Measurements from ENCODE around the gene HS3ST4. TPM values are rescaled to one million over a fixed set of nuclear protein-coding genes. Genes with fewer than 3 reads are reported as not detected.

The HS3ST4 gene
- total RNA-seq, 1 donor from 2014 or later: 1.2 TPM

DNA sequence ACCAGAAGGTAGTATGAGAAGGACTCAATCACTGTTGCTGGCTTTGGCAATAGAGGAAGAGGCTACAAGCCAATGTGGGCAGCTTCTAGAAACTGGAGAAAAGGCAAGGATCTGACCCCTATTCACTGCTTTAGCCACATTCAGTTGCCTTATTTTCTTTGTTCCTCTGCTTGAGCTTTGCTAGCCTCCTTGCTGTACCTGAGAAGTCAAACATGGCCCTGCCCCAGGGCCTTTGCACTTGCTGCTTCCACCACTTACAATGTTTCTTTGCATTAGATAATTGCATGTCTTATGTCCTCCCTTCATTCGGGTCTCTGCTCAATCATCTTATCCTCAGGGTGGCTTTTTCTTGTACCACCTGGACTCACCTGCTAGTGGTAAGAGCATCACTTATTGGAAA is 15.8 kb downstream of the HS3ST4 start:
- TF ChIP-seq EZH2 (IDR thresholded peaks at IDR 0.05; ENCODE audit: insufficient read depth, low read length): no peak
- TF ChIP-seq, protein P1, sequence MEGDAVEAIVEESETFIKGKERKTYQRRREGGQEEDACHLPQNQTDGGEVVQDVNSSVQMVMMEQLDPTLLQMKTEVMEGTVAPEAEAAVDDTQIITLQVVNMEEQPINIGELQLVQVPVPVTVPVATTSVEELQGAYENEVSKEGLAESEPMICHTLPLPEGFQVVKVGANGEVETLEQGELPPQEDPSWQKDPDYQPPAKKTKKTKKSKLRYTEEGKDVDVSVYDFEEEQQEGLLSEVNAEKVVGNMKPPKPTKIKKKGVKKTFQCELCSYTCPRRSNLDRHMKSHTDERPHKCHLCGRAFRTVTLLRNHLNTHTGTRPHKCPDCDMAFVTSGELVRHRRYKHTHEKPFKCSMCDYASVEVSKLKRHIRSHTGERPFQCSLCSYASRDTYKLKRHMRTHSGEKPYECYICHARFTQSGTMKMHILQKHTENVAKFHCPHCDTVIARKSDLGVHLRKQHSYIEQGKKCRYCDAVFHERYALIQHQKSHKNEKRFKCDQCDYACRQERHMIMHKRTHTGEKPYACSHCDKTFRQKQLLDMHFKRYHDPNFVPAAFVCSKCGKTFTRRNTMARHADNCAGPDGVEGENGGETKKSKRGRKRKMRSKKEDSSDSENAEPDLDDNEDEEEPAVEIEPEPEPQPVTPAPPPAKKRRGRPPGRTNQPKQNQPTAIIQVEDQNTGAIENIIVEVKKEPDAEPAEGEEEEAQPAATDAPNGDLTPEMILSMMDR (IDR thresholded peaks at IDR 0.05; ENCODE audit: insufficient read depth, low read depth, low read length): no peak
- H3K27ac ChIP-seq (ENCODE audit: low read depth, low read length): no peak overlapping the region
- no peaks in the 10 kb centered on the region for H3K9me3 ChIP-seq (ENCODE audit: insufficient read depth, low read depth, low read length)
- H3K36me3 ChIP-seq (ENCODE audit: insufficient read depth, low read length): no peaks in the 10 kb centered on the region
- DNase-seq (ENCODE audit: low read depth): no peak
- H3K4me1 ChIP-seq (ENCODE audit: insufficient read depth, low read length): no peaks in the 10 kb centered on the region
- H3K27me3 ChIP-seq (ENCODE audit: insufficient read depth, low read length): no peaks in the 10 kb centered on the region
- H2AFZ ChIP-seq (ENCODE audit: low read depth, low read length): no peak overlapping the region
- Mint-ChIP-seq H3K27me3 (ENCODE audit: low read depth, unreplicated experiment) (no peaks in the 10 kb centered on the region), H3K4me3 (ENCODE audit: unreplicated experiment) (no peak overlapping the region), H3K36me3 (ENCODE audit: low read depth, unreplicated experiment) (no peaks in the 10 kb centered on the region), H3K4me1 (ENCODE audit: low read depth, unreplicated experiment) (no peaks in the 10 kb centered on the region), H3K27ac (ENCODE audit: unreplicated experiment) (no peak overlapping the region), H3K9me3 (ENCODE audit: unreplicated experiment) (no peaks in the 10 kb centered on the region)
- FAIRE-seq: no peak
- no peak overlapping the region for H3K4me2 ChIP-seq (ENCODE audit: low read length)
- no peaks in the 10 kb centered on the region for H4K20me1 ChIP-seq (ENCODE audit: insufficient read depth, low read length)
- H3K9ac ChIP-seq (ENCODE audit: low read length): no peak overlapping the region
- H3K79me2 ChIP-seq (ENCODE audit: insufficient read depth, low read length): no peaks in the 10 kb centered on the region
- H3K4me3 ChIP-seq (ENCODE audit: insufficient read depth, low read depth, low read length): no peak overlapping the region

DNA sequence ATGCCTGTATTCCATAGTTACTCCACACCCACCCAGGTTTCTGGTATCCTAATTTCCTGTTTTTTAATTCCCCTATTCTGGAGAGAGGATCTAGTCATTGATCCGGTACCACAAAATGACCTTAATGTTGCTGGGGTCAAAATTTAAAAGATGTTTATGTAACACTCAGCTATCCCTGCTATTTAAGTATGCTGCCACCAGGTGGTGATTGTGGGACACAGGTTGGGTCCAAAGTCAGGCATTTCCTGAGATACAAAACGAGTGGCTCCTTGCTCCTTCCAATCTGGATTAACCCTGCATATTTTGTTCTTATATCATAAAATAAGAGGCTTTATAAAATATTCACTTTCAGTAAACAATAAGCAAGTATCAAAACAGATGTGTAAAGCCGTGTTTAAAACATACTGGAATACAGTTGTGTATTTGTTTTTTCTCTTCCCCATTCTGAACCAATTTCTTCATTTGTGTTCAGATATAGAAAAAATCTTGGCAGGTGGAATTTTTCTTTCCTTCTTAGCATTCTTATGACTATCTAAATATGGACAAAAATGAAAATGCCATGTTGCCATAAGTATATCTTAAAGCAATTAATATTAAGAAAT is 16.3 kb downstream of the HS3ST4 start:
- no peaks in the 10 kb centered on the region for H3K9me3 ChIP-seq (ENCODE audit: insufficient read depth, low read depth, low read length)
- Mint-ChIP-seq H3K27me3 (ENCODE audit: low read depth, unreplicated experiment) (no peaks in the 10 kb centered on the region), H3K36me3 (ENCODE audit: low read depth, unreplicated experiment) (no peaks in the 10 kb centered on the region), H3K9me3 (ENCODE audit: unreplicated experiment) (no peaks in the 10 kb centered on the region), H3K4me3 (ENCODE audit: unreplicated experiment) (no peak overlapping the region), H3K4me1 (ENCODE audit: low read depth, unreplicated experiment) (no peaks in the 10 kb centered on the region), H3K27ac (ENCODE audit: unreplicated experiment) (no peak overlapping the region)
- no peak overlapping the region for H2AFZ ChIP-seq (ENCODE audit: low read depth, low read length)
- no peak overlapping the region for H3K9ac ChIP-seq (ENCODE audit: low read length)
- DNase-seq (ENCODE audit: low read depth) (no peak), FAIRE-seq (no peak)
- H3K4me1 ChIP-seq (ENCODE audit: insufficient read depth, low read length): no peaks in the 10 kb centered on the region
- no peaks in the 10 kb centered on the region for H3K79me2 ChIP-seq (ENCODE audit: insufficient read depth, low read length)
- TF ChIP-seq EZH2 (IDR thresholded peaks at IDR 0.05; ENCODE audit: insufficient read depth, low read length): no peak
- TF ChIP-seq, protein P1 (IDR thresholded peaks at IDR 0.05; ENCODE audit: insufficient read depth, low read depth, low read length): no peak
- H4K20me1 ChIP-seq (ENCODE audit: insufficient read depth, low read length): no peaks in the 10 kb centered on the region
- H3K4me3 ChIP-seq (ENCODE audit: insufficient read depth, low read depth, low read length): no peak overlapping the region
- no peak overlapping the region for H3K27ac ChIP-seq (ENCODE audit: low read depth, low read length)
- H3K4me2 ChIP-seq (ENCODE audit: low read length): no peak overlapping the region
- no peaks in the 10 kb centered on the region for H3K27me3 ChIP-seq (ENCODE audit: insufficient read depth, low read length)
- H3K36me3 ChIP-seq (ENCODE audit: insufficient read depth, low read length): no peaks in the 10 kb centered on the region

DNA sequence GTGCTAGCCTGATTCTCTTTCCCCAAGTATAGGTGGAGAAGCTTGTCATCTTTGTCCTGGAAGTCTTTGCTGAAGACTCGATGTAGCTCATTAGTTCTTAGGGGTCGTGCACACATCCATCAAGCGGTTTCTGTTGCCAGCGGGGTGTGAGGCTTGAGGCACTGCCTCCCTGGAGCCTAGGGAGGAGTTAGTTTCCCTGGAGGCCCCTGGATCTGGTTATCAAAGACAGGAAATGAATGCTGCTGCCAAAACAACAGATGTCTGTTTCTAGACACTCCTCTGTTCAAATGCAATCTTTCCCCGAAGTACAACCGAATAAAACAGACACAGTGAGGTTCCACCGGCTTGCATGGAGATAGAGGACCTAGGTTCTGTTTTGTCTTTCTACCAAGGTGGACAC is 17.5 kb downstream of the HS3ST4 start:
- no peak for TF ChIP-seq EZH2 (IDR thresholded peaks at IDR 0.05; ENCODE audit: insufficient read depth, low read length)
- TF ChIP-seq, protein P1 (IDR thresholded peaks at IDR 0.05; ENCODE audit: insufficient read depth, low read depth, low read length): no peak
- no peak for FAIRE-seq
- H3K4me2 ChIP-seq (ENCODE audit: low read length): no peak overlapping the region

More for the DNA sequence above, 17.5 kb downstream of the HS3ST4 start:
- H3K4me1 Mint-ChIP-seq (ENCODE audit: low read depth, unreplicated experiment): no peaks in the 10 kb centered on the region
- H3K27ac ChIP-seq (ENCODE audit: low read depth, low read length): no peak overlapping the region
- H3K27ac Mint-ChIP-seq (ENCODE audit: unreplicated experiment): no peak overlapping the region
- no peak overlapping the region for H3K4me3 ChIP-seq (ENCODE audit: insufficient read depth, low read depth, low read length)
- H2AFZ ChIP-seq (ENCODE audit: low read depth, low read length): no peak overlapping the region
- H3K36me3 ChIP-seq (ENCODE audit: insufficient read depth, low read length): no peaks in the 10 kb centered on the region
- H4K20me1 ChIP-seq (ENCODE audit: insufficient read depth, low read length): no peaks in the 10 kb centered on the region
- H3K27me3 Mint-ChIP-seq (ENCODE audit: low read depth, unreplicated experiment): no peaks in the 10 kb centered on the region
- no peaks in the 10 kb centered on the region for H3K79me2 ChIP-seq (ENCODE audit: insufficient read depth, low read length)
- no peaks in the 10 kb centered on the region for H3K9me3 Mint-ChIP-seq (ENCODE audit: unreplicated experiment)
- H3K4me1 ChIP-seq (ENCODE audit: insufficient read depth, low read length): no peaks in the 10 kb centered on the region
- no peaks in the 10 kb centered on the region for H3K36me3 Mint-ChIP-seq (ENCODE audit: low read depth, unreplicated experiment)
- DNase-seq (ENCODE audit: low read depth): no peak
- H3K4me3 Mint-ChIP-seq (ENCODE audit: unreplicated experiment): no peak overlapping the region
- no peak overlapping the region for H3K9ac ChIP-seq (ENCODE audit: low read length)
- no peaks in the 10 kb centered on the region for H3K9me3 ChIP-seq (ENCODE audit: insufficient read depth, low read depth, low read length)
- no peaks in the 10 kb centered on the region for H3K27me3 ChIP-seq (ENCODE audit: insufficient read depth, low read length)

Data from astrocyte (in vitro differentiated cells and primary cell).